Neural cell (in vitro differentiated cells): Measurements from ENCODE around the gene FSCN2. TPM values are rescaled to one million over a fixed set of nuclear protein-coding genes. Genes with fewer than 3 reads are reported as not detected.

Experiments
- H2AFZ ChIP-seq: fragments of 200-600, 300-800 bp; sonication (generic), shearing (Covaris generic); 2 replicates; pipeline ENCODE4 v1.6.0; 2014; ENCODE audit warnings: low read depth, mild to moderate bottlenecking, antibody characterized with exemption, low read length, moderate library complexity
- H3F3A ChIP-seq: fragments of 200-600 bp; shearing (Covaris generic); 2 replicates; pipeline ENCODE4 v1.6.1; 2016; ENCODE audit warnings: mild to moderate bottlenecking, moderate library complexity, mixed read lengths, antibody characterized with exemption, low read length; ENCODE audit not compliant: insufficient read depth, poor library complexity, severe bottlenecking
- H3K27ac ChIP-seq: fragments of 200-600, 300-800 bp; sonication (generic), shearing (Covaris generic); 2 replicates; pipeline ENCODE4 v1.5.1; 2014; ENCODE audit warnings: mild to moderate bottlenecking, low read length, moderate library complexity
- H3K27me3 ChIP-seq: fragments of 300-800, 200-600 bp; sonication (generic), shearing (Covaris generic); 2 replicates; pipeline ENCODE4 v1.6.0; 2014; ENCODE audit warnings: mild to moderate bottlenecking, low read depth, low read length, moderate library complexity; ENCODE audit not compliant: insufficient read depth
- H3K36me3 ChIP-seq: fragments of 300-800, 200-600 bp; sonication (generic), shearing (Covaris generic); 2 replicates; pipeline ENCODE4 v1.5.1; 2014; ENCODE audit warnings: mild to moderate bottlenecking, antibody characterized with exemption, low read length, moderate library complexity; ENCODE audit not compliant: insufficient read depth
- H3K4me2 ChIP-seq: fragments of 300-800, 200-600 bp; sonication (generic), shearing (Covaris generic); 2 replicates; pipeline ENCODE4 v1.6.0; 2014; ENCODE audit warnings: mild to moderate bottlenecking, low read length
- H3K4me3 ChIP-seq: fragments of 300-800, 200-600 bp; sonication (generic), shearing (Covaris generic); 2 replicates; pipeline ENCODE4 v1.5.1; 2014; ENCODE audit warnings: mild to moderate bottlenecking, low read length, moderate library complexity
- H3K79me2 ChIP-seq: fragments of 200-600 bp; shearing (Covaris generic); replicated peaks from 2 replicates; pipeline ENCODE4 v1.6.0; 2014; ENCODE audit warnings: mild to moderate bottlenecking, low read length, moderate library complexity; ENCODE audit not compliant: insufficient read depth
- H3K9ac ChIP-seq: fragments of 300-800, 200-600 bp; sonication (generic), shearing (Covaris generic); 2 replicates; pipeline ENCODE4 v1.6.1; 2016; ENCODE audit warnings: mild to moderate bottlenecking, low read length, mixed read lengths
- H3K9me2 ChIP-seq: fragments of 200-600 bp; shearing (Covaris generic); 2 replicates; pipeline ENCODE4 v1.6.1; 2016; ENCODE audit warnings: mild to moderate bottlenecking, low read length, mixed read lengths; ENCODE audit not compliant: insufficient read depth
- H3K9me3 ChIP-seq: fragments of 200-600, 300-800 bp; sonication (generic), shearing (Covaris generic); 2 replicates; pipeline ENCODE4 v1.6.1; 2016; ENCODE audit warnings: mild to moderate bottlenecking, mixed run types, low read length, moderate library complexity, mixed read lengths
- H4K20me1 ChIP-seq: fragments of 200-600 bp; shearing (Covaris generic); 2 replicates; pipeline ENCODE4 v1.6.1; 2016; ENCODE audit warnings: mild to moderate bottlenecking, mixed run types; ENCODE audit not compliant: insufficient read depth
- CTCF ChIP-seq: fragments of 450-650 bp; IDR thresholded peaks from 2 replicates; pipeline ENCODE4 v1.5.1; 2014; ENCODE audit warnings: antibody characterized with exemption, mild to moderate bottlenecking, moderate library complexity; ENCODE audit not compliant: poor library complexity, severe bottlenecking
- EP300 ChIP-seq: fragments of 450-650 bp; conservative IDR thresholded peaks from 2 replicates; pipeline ENCODE4 v1.6.1; 2014; ENCODE audit warnings: antibody characterized with exemption, mild to moderate bottlenecking, moderate library complexity; ENCODE audit not compliant: poor library complexity, severe bottlenecking
- EZH2 ChIP-seq: fragments of 200-600, 300-800 bp; shearing (Covaris generic), sonication (generic); IDR thresholded peaks from 2 replicates; pipeline ENCODE4 v1.6.1; 2014; ENCODE audit warnings: antibody characterized with exemption, low read length, borderline replicate concordance, mild to moderate bottlenecking; ENCODE audit not compliant: insufficient read depth, poor library complexity, severe bottlenecking
- MXI1 ChIP-seq: fragments of 450-650 bp; conservative IDR thresholded peaks from 2 replicates; pipeline ENCODE4 v1.6.1; 2014; ENCODE audit warnings: antibody characterized with exemption, mild to moderate bottlenecking; ENCODE audit not compliant: poor library complexity, severe bottlenecking
- POLR2AphosphoS5 ChIP-seq: IDR thresholded peaks from 2 replicates; pipeline ENCODE4 v1.6.1; 2012
- RAD21 ChIP-seq: fragments of 450-650 bp; conservative IDR thresholded peaks from 2 replicates; pipeline ENCODE4 v1.6.1; 2014; ENCODE audit warnings: antibody characterized with exemption, mild to moderate bottlenecking, moderate library complexity
- REST ChIP-seq: IDR thresholded peaks from 2 replicates; pipeline ENCODE4 v1.6.1; 2012; ENCODE audit warnings: borderline replicate concordance
- SMC3 ChIP-seq: fragments of 450-650 bp; conservative IDR thresholded peaks from 2 replicates; pipeline ENCODE4 v1.6.1; 2014; ENCODE audit warnings: antibody characterized with exemption, mild to moderate bottlenecking, moderate library complexity; ENCODE audit not compliant: poor library complexity
- TAF1 ChIP-seq: IDR thresholded peaks from 2 replicates; pipeline ENCODE4 v1.6.1; 2012; ENCODE audit warnings: low read depth
- polyA plus RNA-seq: library from polyadenylated mRNA; depleted of rRNA; stranded (reverse); fragments of >200 nt; gene quantifications from 2 replicates; pipeline ENCODE4 v1.2.3, GENCODE V29; 2014

The FSCN2 gene
- polyA plus RNA-seq, 1 donor from 2014 or later, result 4.8 TPM

GRCh38 chr17:81533339-81534141 is 5.4 kb downstream of the FSCN2 start:
- no peak overlapping the region for H3K4me3 ChIP-seq
- no peak overlapping the region for H3K4me2 ChIP-seq
- no peaks in the 10 kb centered on the region for H3K79me2 ChIP-seq
- H3K27me3 ChIP-seq, result no peaks in the 10 kb centered on the region
- H3F3A ChIP-seq, result no peaks in the 10 kb centered on the region
- no peak overlapping the region for H3K9ac ChIP-seq
- no peaks in the 10 kb centered on the region for H3K9me2 ChIP-seq
- no peaks in the 10 kb centered on the region for H4K20me1 ChIP-seq
- H3K27ac ChIP-seq, result no peak overlapping the region
- H3K36me3 ChIP-seq, result no peaks in the 10 kb centered on the region
- TF ChIP-seq EP300, result no peak
- TF ChIP-seq MXI1, result no peak
- TF ChIP-seq EZH2, result no peak
- TF ChIP-seq TAF1, result no peak
- no peak for TF ChIP-seq REST
- TF ChIP-seq CTCF, result no peak
- no peak for TF ChIP-seq POLR2AphosphoS5
- TF ChIP-seq SMC3, result no peak
- TF ChIP-seq RAD21, result no peak
- H3K9me3 ChIP-seq, result no peaks in the 10 kb centered on the region
- no peak overlapping the region for H2AFZ ChIP-seq

- Histone ChIP-seq H2AFZ (no peak overlapping the region), H3K9me3 (no peaks in the 10 kb centered on the region), H3K27ac (no peak overlapping the region), H3K4me3 (no peak overlapping the region), H3F3A (no peaks in the 10 kb centered on the region), H3K27me3 (no peaks in the 10 kb centered on the region), H3K79me2 (no peaks in the 10 kb centered on the region), H4K20me1 (no peaks in the 10 kb centered on the region), H3K36me3 (no peaks in the 10 kb centered on the region), H3K4me2 (no peak overlapping the region), H3K9ac (no peak overlapping the region), H3K9me2 (no peaks in the 10 kb centered on the region)
- TF ChIP-seq EZH2 (no peak), REST (no peak)
Observed at GRCh38 chr17:81534157-81535006, 6.2 kb downstream of the FSCN2 start.
